ENCODE measurements around the gene HAPLN2. TPM values are rescaled to one million over a fixed set of nuclear protein-coding genes. Genes with fewer than 3 reads are reported as not detected.
A peak's percentile ranks its signal among the peaks of the same experiment; 100 is the strongest.

Gene HAPLN2
- total RNA-seq, 1 donor: not detected

- H3K4me3 ChIP-seq (ENCODE audit: low read depth, low read length): peak overlapping the region; percentile 88
- no peak for DNase-seq (ENCODE audit: low read depth)
Measured at GRCh38 chr1:156592158-156592909, 26.9 kb upstream of the HAPLN2 start.

GRCh38 chr1:156592910-156593660 lies 26.1 kb upstream of the HAPLN2 start:
- no peak overlapping the region for H3K4me3 ChIP-seq (ENCODE audit: low read depth, low read length)
- DNase-seq (ENCODE audit: low read depth): no peak
- TF ChIP-seq CTCF (IDR thresholded peaks at IDR 0.05; ENCODE audit: insufficient read depth, low read length): no peak

More at GRCh38 chr1:156592158-156592909, 26.9 kb upstream of the HAPLN2 start:
- TF ChIP-seq CTCF (IDR thresholded peaks at IDR 0.05; ENCODE audit: insufficient read depth, low read length): no peak

DNA sequence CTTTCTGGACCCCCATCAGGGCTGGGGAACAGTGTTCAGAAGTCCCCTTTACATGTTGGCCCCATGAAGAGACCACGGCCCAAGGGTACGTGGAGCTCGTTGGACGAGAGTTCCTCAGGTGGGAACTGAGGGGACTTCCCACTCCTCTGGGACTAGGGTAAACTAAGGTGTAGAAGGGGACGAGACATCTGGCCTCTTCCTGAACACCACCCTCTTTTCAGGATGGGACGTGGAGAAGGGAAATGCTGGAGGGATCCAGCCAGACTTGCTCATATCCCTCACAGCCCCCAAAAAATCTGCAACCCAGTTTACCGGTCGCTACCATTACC lies 25.6 kb upstream of the HAPLN2 start:
- TF ChIP-seq CTCF (IDR thresholded peaks at IDR 0.05; ENCODE audit: insufficient read depth, low read length): no peak
- H3K4me3 ChIP-seq (ENCODE audit: low read depth, low read length): no peak overlapping the region
- DNase-seq (ENCODE audit: low read depth): no peak

- no peak overlapping the region for H3K4me3 ChIP-seq (ENCODE audit: low read depth, low read length)
- no peak for TF ChIP-seq CTCF (IDR thresholded peaks at IDR 0.05; ENCODE audit: insufficient read depth, low read length)
- DNase-seq (ENCODE audit: low read depth): no peak
Measured at GRCh38 chr1:156594190-156594589, 25.0 kb upstream of the HAPLN2 start.

DNA sequence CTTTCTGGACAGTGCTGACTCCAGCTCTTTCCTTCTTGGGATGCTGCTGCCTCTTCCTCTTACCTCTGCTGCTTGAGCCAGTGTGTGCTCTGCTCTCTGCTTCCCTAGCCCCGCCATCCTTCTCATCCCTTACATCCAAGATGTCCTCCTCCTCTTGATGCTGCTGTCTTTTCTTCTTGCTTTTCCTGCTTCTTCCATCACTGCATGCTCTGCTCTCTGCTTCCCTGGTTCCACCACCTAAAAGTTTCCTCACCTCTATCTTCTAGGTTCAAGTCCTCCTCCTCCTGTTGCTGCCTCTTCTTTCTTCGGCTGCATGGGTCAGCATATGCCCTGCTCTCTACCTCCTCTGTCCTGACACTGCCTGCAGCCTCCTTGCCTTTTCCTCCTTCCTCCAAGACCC lies 24.2 kb upstream of the HAPLN2 start:
- no peak for DNase-seq (ENCODE audit: low read depth)
- H3K4me3 ChIP-seq (ENCODE audit: low read depth, low read length): no peak overlapping the region
- no peak for TF ChIP-seq CTCF (IDR thresholded peaks at IDR 0.05; ENCODE audit: insufficient read depth, low read length)

DNA sequence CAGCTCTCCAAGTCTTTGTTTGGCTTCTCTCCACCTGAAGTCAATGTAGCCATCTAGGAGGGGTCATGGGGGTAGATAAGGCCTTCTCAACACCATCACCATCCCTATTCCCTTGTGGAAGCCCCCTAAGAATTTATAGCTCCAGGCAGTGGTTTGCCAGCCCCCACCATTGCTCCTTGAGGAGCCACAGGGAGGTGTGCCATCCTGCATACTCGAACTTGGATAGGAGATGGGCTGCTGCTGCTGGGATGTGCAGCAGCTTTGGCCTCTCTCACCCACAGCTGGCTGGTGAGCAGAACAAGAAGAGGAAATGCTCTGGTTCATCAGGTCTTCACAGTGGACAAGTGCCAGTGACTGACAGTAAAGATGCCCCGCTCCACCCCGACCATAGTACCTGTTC lies 22.8 kb upstream of the HAPLN2 start:
- no peak for TF ChIP-seq CTCF (IDR thresholded peaks at IDR 0.05; ENCODE audit: insufficient read depth, low read length)
- no peak overlapping the region for H3K4me3 ChIP-seq (ENCODE audit: low read depth, low read length)
- DNase-seq (ENCODE audit: low read depth): no peak

Data from fibroblast of the aortic adventitia (primary cell).